HUES64 (cell line): ENCODE results near the gene EXOC6.

ENCODE experiments used
- H3K27ac ChIP-seq: 2 replicates; pipeline ENCODE4 v1.7.0; 2013; ENCODE audit warnings: low read depth, low read length, inconsistent platforms
- H3K27me3 ChIP-seq: 2 replicates; pipeline ENCODE4 v1.6.1; 2013; ENCODE audit warnings: mild to moderate bottlenecking, low read length; ENCODE audit not compliant: insufficient read depth
- H3K36me3 ChIP-seq: 2 replicates; pipeline ENCODE4 v1.6.1; 2013; ENCODE audit warnings: mild to moderate bottlenecking, low read length; ENCODE audit not compliant: insufficient read depth
- H3K4me1 ChIP-seq: 2 replicates; pipeline ENCODE4 v1.6.1; 2013; ENCODE audit warnings: mild to moderate bottlenecking, low read length, moderate library complexity; ENCODE audit not compliant: insufficient read depth
- H3K4me3 ChIP-seq: 2 replicates; pipeline ENCODE4 v1.5.1; 2013; ENCODE audit warnings: mild to moderate bottlenecking, low read length, moderate library complexity
- H3K9ac ChIP-seq: 2 replicates; pipeline ENCODE4 v1.6.1; 2013; ENCODE audit warnings: mild to moderate bottlenecking, low read depth, low read length
- H3K9me3 ChIP-seq: 2 replicates; pipeline ENCODE4 v1.6.1; 2013; ENCODE audit warnings: low read depth, low read length; ENCODE audit not compliant: insufficient read depth
- WGBS: fragments of 150-250, 120-280 bp; methylation state at CpG from one replicate; pipeline ENCODE4 v1.1.7; 2013; ENCODE audit warnings: missing lambda C conversion rate; 5-methylcytosine and 5-hydroxymethylcytosine counted together

Gene EXOC6

DNA sequence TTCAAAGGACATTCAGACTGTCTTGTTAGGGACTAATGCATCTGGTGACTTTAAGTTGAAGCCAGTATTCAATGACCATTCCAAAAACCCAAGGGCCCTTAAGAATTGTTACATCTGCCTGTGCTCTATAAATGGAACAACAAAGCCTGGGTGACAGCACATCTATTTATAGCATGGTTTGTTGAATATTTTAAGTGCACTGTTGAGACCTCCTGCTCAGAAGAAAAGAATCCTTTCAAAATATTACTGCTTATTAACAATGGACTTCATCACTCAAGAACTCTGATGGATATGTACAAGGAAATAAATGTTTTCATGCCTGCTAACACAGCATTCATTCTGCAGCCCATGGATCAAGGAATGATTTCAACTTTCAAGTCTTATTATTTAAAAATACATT is 179.2 kb downstream of the EXOC6 start:
- Histone ChIP-seq H3K4me1 (peaks cover 17% of the 10 kb centered on the region), H3K27ac (no peak overlapping the region), H3K27me3 (no peaks in the 10 kb centered on the region), H3K9me3 (0 out of 2 replicates have a peak, but pooled peaks cover 3% of the 10 kb centered on the region), H3K4me3 (no peak overlapping the region), H3K36me3 (no peaks in the 10 kb centered on the region), H3K9ac (no peak overlapping the region)

GRCh38 chr10:93028883-93029282 is 180.6 kb downstream of the EXOC6 start:
- Histone ChIP-seq H3K27me3 (no peaks in the 10 kb centered on the region), H3K4me3 (no peak overlapping the region), H3K36me3 (no peaks in the 10 kb centered on the region), H3K9me3 (0 out of 2 replicates have a peak, but pooled peaks cover 3% of the 10 kb centered on the region), H3K27ac (no peak overlapping the region), H3K4me1 (peaks cover 28% of the 10 kb centered on the region), H3K9ac (no peak overlapping the region)
- 81% methylated on average over 1 of the region's 2 CpGs for WGBS

DNA sequence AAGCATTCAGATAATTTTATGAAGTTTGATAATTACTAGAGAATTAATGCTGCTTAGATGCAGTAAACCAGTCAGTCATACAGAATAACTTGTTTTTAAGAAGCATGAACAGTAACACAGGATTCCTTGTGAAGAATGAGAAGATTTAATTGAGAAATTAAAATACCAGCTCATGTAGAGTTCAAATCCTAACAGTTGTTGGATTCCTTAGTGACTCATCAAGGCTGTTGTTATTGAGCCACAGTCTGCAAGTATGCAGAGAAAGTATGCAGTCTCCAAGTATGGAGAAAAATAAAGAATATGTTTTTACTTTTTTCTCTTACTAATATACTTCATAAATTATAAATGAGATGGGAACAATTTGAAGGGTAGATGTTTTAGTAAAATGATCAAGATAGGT is 182.1 kb downstream of the EXOC6 start:
- H3K27ac ChIP-seq, result peak overlapping the region; percentile 63; the same call in 1 of the 2 replicates
- H3K27me3 ChIP-seq, result no peaks in the 10 kb centered on the region
- peak overlapping the region; percentile 43; the same call in 1 of the 2 replicates for H3K9ac ChIP-seq
- H3K4me1 ChIP-seq, result peaks cover 31% of the 10 kb centered on the region
- H3K4me3 ChIP-seq, result no peak overlapping the region
- 0 out of 2 replicates have a peak, but pooled peaks cover 3% of the 10 kb centered on the region for H3K9me3 ChIP-seq
- H3K36me3 ChIP-seq, result no peaks in the 10 kb centered on the region

DNA sequence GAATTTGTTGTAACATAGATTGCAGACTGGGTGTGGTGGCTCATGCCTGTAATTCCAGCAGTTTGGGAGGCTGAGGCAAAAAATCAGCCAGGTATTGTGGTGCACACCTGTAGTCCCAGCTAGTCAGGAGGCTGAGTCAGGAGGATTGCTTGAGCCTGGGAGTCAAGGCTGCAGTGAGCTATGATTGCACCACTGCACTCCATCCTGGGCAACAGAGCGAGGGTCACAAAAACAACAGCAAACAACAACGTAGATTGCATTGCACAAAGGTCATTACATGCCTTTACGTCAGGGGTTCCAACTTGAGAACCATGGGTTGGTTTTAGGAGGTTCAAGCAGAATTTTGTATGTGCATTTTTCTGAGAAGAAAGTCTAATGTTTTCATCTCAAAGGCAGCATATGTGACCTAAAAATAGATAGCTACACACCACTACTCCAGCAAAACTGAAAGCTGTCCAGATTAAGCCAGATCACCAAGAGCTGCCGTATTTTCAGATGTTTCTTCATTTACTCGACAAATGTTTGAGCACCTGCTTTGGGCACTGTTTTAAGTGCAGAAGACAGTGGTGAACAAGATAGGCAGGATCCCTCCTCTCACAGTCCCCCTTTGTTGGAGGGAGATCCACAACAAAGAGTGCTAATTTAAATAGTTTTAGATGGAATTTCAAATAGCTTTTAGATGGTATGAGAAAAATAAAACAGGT is 183.9 kb downstream of the EXOC6 start:
- H3K27me3 ChIP-seq, result no peaks in the 10 kb centered on the region
- 0 out of 2 replicates have a peak, but pooled peaks cover 3% of the 10 kb centered on the region for H3K9me3 ChIP-seq
- no peaks in the 10 kb centered on the region for H3K36me3 ChIP-seq
- WGBS, result 90% methylated on average over 5 of the region's 5 CpGs
- H3K4me1 ChIP-seq, result peaks cover 31% of the 10 kb centered on the region
- no peak overlapping the region for H3K9ac ChIP-seq
- no peak overlapping the region for H3K4me3 ChIP-seq
- H3K27ac ChIP-seq, result no peak overlapping the region

GRCh38 chr10:93032809-93033137 is 184.5 kb downstream of the EXOC6 start:
- Histone ChIP-seq H3K27ac (no peak overlapping the region), H3K4me1 (peaks cover 31% of the 10 kb centered on the region), H3K36me3 (no peaks in the 10 kb centered on the region), H3K4me3 (no peak overlapping the region), H3K9me3 (0 out of 2 replicates have a peak, but pooled peaks cover 1% of the 10 kb centered on the region), H3K27me3 (no peaks in the 10 kb centered on the region), H3K9ac (no peak overlapping the region)
- WGBS, result 93% methylated on average over 1 of the region's 1 CpG

DNA sequence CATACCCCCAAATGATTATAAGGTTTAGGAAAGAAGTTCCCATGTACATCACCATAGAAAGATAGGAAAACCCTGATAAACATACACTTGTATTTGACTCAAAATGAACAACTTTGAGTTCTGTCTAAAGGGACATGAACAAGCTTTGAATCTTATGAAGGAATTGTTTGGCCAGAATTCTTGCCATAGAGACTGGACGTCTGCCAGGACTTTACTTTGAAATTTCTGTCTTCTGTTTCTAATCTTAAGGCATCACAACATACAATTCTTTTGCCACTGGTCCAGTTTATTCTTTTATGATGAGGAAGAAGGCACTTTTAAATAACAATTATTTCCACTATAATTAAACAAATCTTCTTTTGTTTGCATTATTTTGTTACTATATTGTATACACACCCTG is 186.1 kb downstream of the EXOC6 start:
- 80% methylated on average over 1 of the region's 1 CpG for WGBS
- H3K4me1 ChIP-seq, result peaks cover 36% of the 10 kb centered on the region
- H3K27me3 ChIP-seq, result no peaks in the 10 kb centered on the region
- H3K9me3 ChIP-seq, result no peaks in the 10 kb centered on the region
- H3K27ac ChIP-seq, result no peak overlapping the region
- H3K36me3 ChIP-seq, result no peaks in the 10 kb centered on the region
- no peak overlapping the region for H3K9ac ChIP-seq
- H3K4me3 ChIP-seq, result no peak overlapping the region

GRCh38 chr10:93039110-93039509 is 190.8 kb downstream of the EXOC6 start:
- Histone ChIP-seq H3K27ac (no peak overlapping the region), H3K36me3 (no peaks in the 10 kb centered on the region), H3K27me3 (no peaks in the 10 kb centered on the region), H3K9me3 (no peaks in the 10 kb centered on the region), H3K4me3 (no peak overlapping the region), H3K4me1 (peaks cover 12% of the 10 kb centered on the region; the same call in 1 of the 2 replicates), H3K9ac (no peak overlapping the region)
- WGBS, result 80% methylated on average over 1 of the region's 1 CpG

DNA sequence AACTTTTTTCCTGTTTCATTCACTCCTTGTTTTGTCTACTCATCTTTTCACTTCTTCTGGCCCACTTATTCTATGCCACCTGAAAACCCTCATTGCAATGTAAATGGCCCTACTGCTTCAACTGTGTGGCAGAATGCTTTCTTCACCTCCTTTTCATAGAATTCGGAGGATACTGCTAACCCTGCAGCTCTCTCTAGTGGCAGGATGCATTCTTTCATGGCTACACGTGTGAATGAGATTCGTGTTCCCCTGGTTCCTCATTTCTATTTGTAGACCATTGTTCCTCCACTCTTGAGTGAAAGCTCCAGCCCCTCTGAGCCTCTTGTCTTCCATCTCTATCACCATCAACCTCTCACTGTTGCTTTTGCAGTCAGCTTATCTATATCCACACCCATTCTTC is 191.4 kb downstream of the EXOC6 start:
- H3K9ac ChIP-seq, result no peak overlapping the region
- H3K4me1 ChIP-seq, result peaks cover 11% of the 10 kb centered on the region; the same call in 1 of the 2 replicates
- no peak overlapping the region for H3K4me3 ChIP-seq
- H3K27me3 ChIP-seq, result no peaks in the 10 kb centered on the region
- H3K27ac ChIP-seq, result no peak overlapping the region
- WGBS, result 11% methylated on average over 3 of the region's 3 CpGs
- H3K36me3 ChIP-seq, result no peaks in the 10 kb centered on the region
- H3K9me3 ChIP-seq, result no peaks in the 10 kb centered on the region

DNA sequence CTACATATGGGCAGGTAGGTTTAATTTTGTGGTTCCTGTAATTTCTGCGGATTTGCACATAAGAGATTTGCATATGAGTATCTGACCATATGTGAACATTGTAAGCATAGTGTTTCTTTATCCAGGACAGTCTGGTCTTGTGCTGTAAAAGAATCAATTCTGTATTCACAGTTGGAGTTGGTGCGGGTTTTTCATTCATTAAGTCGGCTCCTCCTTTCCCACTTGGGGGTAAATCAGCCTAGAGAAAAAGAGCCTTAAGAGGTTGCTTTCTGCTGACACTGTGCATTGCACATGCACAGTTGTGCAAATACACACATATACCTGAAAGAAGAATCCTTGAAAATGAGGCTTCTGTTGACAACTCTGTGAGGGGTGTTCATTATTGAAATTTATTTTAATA is 206.2 kb downstream of the EXOC6 start:
- WGBS, result 78% methylated on average over 3 of the region's 3 CpGs
- Histone ChIP-seq H3K27me3 (peaks cover 18% of the 10 kb centered on the region), H3K9ac (no peak overlapping the region), H3K36me3 (no peaks in the 10 kb centered on the region), H3K9me3 (0 out of 2 replicates have a peak, but pooled peaks cover 2% of the 10 kb centered on the region), H3K4me3 (no peak overlapping the region), H3K4me1 (peaks cover 22% of the 10 kb centered on the region), H3K27ac (no peak overlapping the region)

- H3K4me1 ChIP-seq, result peaks cover 21% of the 10 kb centered on the region
- no peak overlapping the region for H3K4me3 ChIP-seq
- peaks cover 55% of the 10 kb centered on the region for H3K27me3 ChIP-seq
- H3K36me3 ChIP-seq, result no peaks in the 10 kb centered on the region
- no peak overlapping the region for H3K27ac ChIP-seq
- WGBS, result 98% methylated on average over 2 of the region's 3 CpGs
- 0 out of 2 replicates have a peak, but pooled peaks cover 2% of the 10 kb centered on the region for H3K9me3 ChIP-seq
- H3K9ac ChIP-seq, result no peak overlapping the region
These were observed 209.8 kb downstream of the EXOC6 start for GRCh38 chr10:93058139-93058538.

GRCh38 chr10:93059975-93060886 is 211.9 kb downstream of the EXOC6 start, which contains the start of gene CYP26C1:
Gene CYP26C1 (plus strand): TSS chr10:93060798. CDS start chr10:93061264, 466 bp downstream.
- Histone ChIP-seq H3K9me3 (0 out of 2 replicates have a peak, but pooled peaks cover 2% of the 10 kb centered on the region), H3K4me3 (peak within 1 kb of the TSS; percentile 41), H3K27ac (no peak within 1 kb of the TSS), H3K36me3 (no peaks in the 10 kb centered on the region), H3K4me1 (peaks cover 20% of the 10 kb centered on the region), H3K9ac (no peak within 1 kb of the TSS), H3K27me3 (peaks cover 76% of the 10 kb centered on the region)
- 6% methylated on average over 67 of the region's 67 CpGs for WGBS
